ENCODE measurements around the gene IZUMO4. TPM values are rescaled to one million over a fixed set of nuclear protein-coding genes. Genes with fewer than 3 reads are reported as not detected.

Gene IZUMO4
- total RNA-seq, 4 donors from 2014 or later: 1.5 to 86.1 (median 5.7) TPM

GRCh38 chr19:2051773-2052704 lies 44.7 kb upstream of the IZUMO4 start:
- H3K27ac ChIP-seq: peak overlapping the region; percentile 87 to 100
- H3K27me3 ChIP-seq: no peaks in the 10 kb centered on the region
- intact Hi-C loops (cut with DNase I; ENCODE audit: low total_unique reads): no loop called here
- no peaks in the 10 kb centered on the region for H3K9me3 ChIP-seq
- no peaks in the 10 kb centered on the region for H3K36me3 ChIP-seq
- peak; percentile 73 to 74 for DNase-seq
- peaks cover 8 to 54% of the 10 kb centered on the region in 2 donors for H3K4me1 ChIP-seq
- H3K4me3 ChIP-seq: peak overlapping the region; percentile 31 to 36
- TF ChIP-seq CTCF (IDR thresholded peaks at IDR 0.05) (no peak), POLR2A (IDR thresholded peaks at IDR 0.05) (no peak)

GRCh38 chr19:2053601-2054389 lies 42.9 kb upstream of the IZUMO4 start:
- TF ChIP-seq CTCF (IDR thresholded peaks at IDR 0.05) (no peak), POLR2A (IDR thresholded peaks at IDR 0.05) (peak; percentile 14)
- peak overlapping the region; percentile 98 to 100 for H3K27ac ChIP-seq
- intact Hi-C loops (cut with DNase I; ENCODE audit: low total_unique reads): no loop called here
- H3K27me3 ChIP-seq: no peaks in the 10 kb centered on the region
- DNase-seq: peak; percentile 89
- H3K4me1 ChIP-seq: peaks cover 8 to 40% of the 10 kb centered on the region in 2 donors
- H3K36me3 ChIP-seq: no peaks in the 10 kb centered on the region
- H3K9me3 ChIP-seq: no peaks in the 10 kb centered on the region
- no peak overlapping the region for H3K4me3 ChIP-seq

- TF ChIP-seq CTCF (IDR thresholded peaks at IDR 0.05) (no peak), POLR2A (IDR thresholded peaks at IDR 0.05) (no peak)
- Histone ChIP-seq H3K4me3 (no peak overlapping the region), H3K4me1 (peaks cover 14 to 35% of the 10 kb centered on the region in 2 donors), H3K9me3 (no peaks in the 10 kb centered on the region), H3K27ac (peak overlapping the region; percentile 98 to 100), H3K27me3 (no peaks in the 10 kb centered on the region), H3K36me3 (no peaks in the 10 kb centered on the region)
- DNase-seq: no peak
- intact Hi-C loops (cut with DNase I; ENCODE audit: low total_unique reads): no loop called here
Observed at GRCh38 chr19:2054763-2055162, 42.0 kb upstream of the IZUMO4 start.

GRCh38 chr19:2055931-2056836 lies 40.5 kb upstream of the IZUMO4 start:
- intact Hi-C loops (cut with DNase I; ENCODE audit: low total_unique reads): no loop called here
- peak; percentile 77 to 90 for DNase-seq
- Histone ChIP-seq H3K9me3 (no peaks in the 10 kb centered on the region), H3K4me3 (peak overlapping the region; percentile 45 to 58), H3K4me1 (peaks cover 20 to 45% of the 10 kb centered on the region in 2 donors), H3K36me3 (no peaks in the 10 kb centered on the region), H3K27me3 (no peaks in the 10 kb centered on the region), H3K27ac (peak overlapping the region; percentile 98 to 100)
- TF ChIP-seq CTCF (IDR thresholded peaks at IDR 0.05) (peak in 1 of 4 experiments; percentile 22), POLR2A (IDR thresholded peaks at IDR 0.05) (peak; percentile 28 to 69)
